ENCODE data around the gene PAPPA.

- TF ChIP-seq, protein P1, sequence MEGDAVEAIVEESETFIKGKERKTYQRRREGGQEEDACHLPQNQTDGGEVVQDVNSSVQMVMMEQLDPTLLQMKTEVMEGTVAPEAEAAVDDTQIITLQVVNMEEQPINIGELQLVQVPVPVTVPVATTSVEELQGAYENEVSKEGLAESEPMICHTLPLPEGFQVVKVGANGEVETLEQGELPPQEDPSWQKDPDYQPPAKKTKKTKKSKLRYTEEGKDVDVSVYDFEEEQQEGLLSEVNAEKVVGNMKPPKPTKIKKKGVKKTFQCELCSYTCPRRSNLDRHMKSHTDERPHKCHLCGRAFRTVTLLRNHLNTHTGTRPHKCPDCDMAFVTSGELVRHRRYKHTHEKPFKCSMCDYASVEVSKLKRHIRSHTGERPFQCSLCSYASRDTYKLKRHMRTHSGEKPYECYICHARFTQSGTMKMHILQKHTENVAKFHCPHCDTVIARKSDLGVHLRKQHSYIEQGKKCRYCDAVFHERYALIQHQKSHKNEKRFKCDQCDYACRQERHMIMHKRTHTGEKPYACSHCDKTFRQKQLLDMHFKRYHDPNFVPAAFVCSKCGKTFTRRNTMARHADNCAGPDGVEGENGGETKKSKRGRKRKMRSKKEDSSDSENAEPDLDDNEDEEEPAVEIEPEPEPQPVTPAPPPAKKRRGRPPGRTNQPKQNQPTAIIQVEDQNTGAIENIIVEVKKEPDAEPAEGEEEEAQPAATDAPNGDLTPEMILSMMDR (IDR thresholded peaks at IDR 0.05), result no peak
- no peak for TF ChIP-seq POLR2AphosphoS5 (IDR thresholded peaks at IDR 0.05)
- no peak for TF ChIP-seq POLR2A (IDR thresholded peaks at IDR 0.05)
- TF ChIP-seq EP300 (IDR thresholded peaks at IDR 0.05), result no peak
Measured at GRCh38 chr9:116162241-116162781, 8.7 kb downstream of the PAPPA start.

Data from suprapubic skin (tissue), 4 donors.